HepG2 (cell line): ENCODE measurements around the gene B4GALT1. TPM values are rescaled to one million over a fixed set of nuclear protein-coding genes. Genes with fewer than 3 reads are reported as not detected.

Experiments used
- HCFC1 ChIP-seq: fragments of 150-350 bp; IDR thresholded peaks from 2 replicates; pipeline ENCODE4 v1.6.1; 2014; ENCODE audit warnings: low read depth, low read length
- KDM5A ChIP-seq: fragments of 200-600 bp; sonication (generic); IDR thresholded peaks from 2 replicates; pipeline ENCODE4 v1.7.0; 2018; ENCODE audit warnings: antibody characterized with exemption, mild to moderate bottlenecking, low read length, borderline replicate concordance
- MIER3 ChIP-seq: IDR thresholded peaks from 2 replicates; pipeline ENCODE4 v1.6.1; 2016; ENCODE audit warnings: missing compliant biosample characterization, borderline replicate concordance
- NCOA2 ChIP-seq: sonication (generic); formaldehyde crosslinking; IDR thresholded peaks from 2 replicates; pipeline ENCODE4 v1.8.0; 2022; ENCODE audit warnings: inconsistent platforms
- NFYC ChIP-seq: IDR thresholded peaks from 2 replicates; pipeline ENCODE4 v1.6.1; 2016; ENCODE audit warnings: missing genetic modification reagents, missing compliant biosample characterization
- SALL1 ChIP-seq: sonication (generic); formaldehyde crosslinking; IDR thresholded peaks from 2 replicates; pipeline ENCODE4 v1.8.0; 2022; ENCODE audit warnings: mild to moderate bottlenecking, missing genetic modification reagents
- SMC3 ChIP-seq: IDR thresholded peaks from 2 replicates; pipeline ENCODE4 v1.6.1; 2011; ENCODE audit warnings: low read length, improper control_type of control experiment
- TFDP2 ChIP-seq: sonication (generic); formaldehyde crosslinking; IDR thresholded peaks from 2 replicates; pipeline ENCODE4 v1.4.0; 2020; ENCODE audit warnings: missing genetic modification reagents
- ZBTB4 ChIP-seq: sonication (generic); formaldehyde crosslinking; IDR thresholded peaks from 2 replicates; pipeline ENCODE4 v1.4.0; 2020; ENCODE audit warnings: missing genetic modification reagents, mild to moderate bottlenecking, borderline replicate concordance
- ZNF142 ChIP-seq: sonication (generic); formaldehyde crosslinking; IDR thresholded peaks from 2 replicates; pipeline ENCODE4 v1.4.0; 2020; ENCODE audit warnings: missing genetic modification reagents
- ZNF510 ChIP-seq: sonication (generic); formaldehyde crosslinking; IDR thresholded peaks from 2 replicates; pipeline ENCODE4 v1.4.0; 2020; ENCODE audit warnings: low read depth, mild to moderate bottlenecking, missing genetic modification reagents
- ZNF75D ChIP-seq: sonication (generic); formaldehyde crosslinking; IDR thresholded peaks from 2 replicates; pipeline ENCODE4 v1.8.1; 2023; ENCODE audit warnings: missing genetic modification reagents, mild to moderate bottlenecking, borderline replicate concordance
- ZSCAN31 ChIP-seq: sonication (generic); formaldehyde crosslinking; IDR thresholded peaks from 2 replicates; pipeline ENCODE4 v1.5.0; 2020; ENCODE audit warnings: low read depth, mild to moderate bottlenecking, missing genetic modification reagents
- ZZZ3 ChIP-seq: sonication (generic); formaldehyde crosslinking; IDR thresholded peaks from 2 replicates; pipeline ENCODE4 v1.4.0; 2020; ENCODE audit warnings: missing genetic modification reagents, mild to moderate bottlenecking, borderline replicate concordance
- polyA plus RNA-seq, 8 experiments: library from polyadenylated mRNA; depleted of rRNA in 3 of 8; stranded (reverse) in 7 of 8; unstranded in 1 of 8; fragments of >200 nt; fragmentation: Illumina TruSeq in 4 of 8; extraction: Trizol in 4 of 8; gene quantifications; 2 replicates each; pipeline versions ENCODE4 v1.2.1 to v1.2.3, GENCODE V29; 2011 to 2016; ENCODE audit warnings: low read depth in 4 of 8, missing spikeins in 1 of 8, mixed read lengths in 1 of 8; ENCODE audit not compliant: insufficient read depth in 1 of 8
- total RNA-seq, 5 experiments: library from RNA; depleted of rRNA; stranded (reverse); fragments of >200 nt; fragmentation: Illumina TruSeq; extraction: Trizol; gene quantifications; 2 replicates each; pipeline ENCODE4 v1.2.3, GENCODE V29; 2016; ENCODE audit warnings: low read depth in 1 of 5
- TF ChIP-seq, protein P1 (sequence below): sonication (generic); formaldehyde crosslinking; IDR thresholded peaks from 2 replicates; pipeline ENCODE4 v1.4.0; 2020; ENCODE audit warnings: mild to moderate bottlenecking, missing genetic modification reagents
- TF ChIP-seq, protein P2 (sequence below): sonication (generic); formaldehyde crosslinking; IDR thresholded peaks from 2 replicates; pipeline ENCODE4 v1.8.0; 2022; ENCODE audit warnings: missing genetic modification reagents, mild to moderate bottlenecking, inconsistent platforms, borderline replicate concordance

Gene B4GALT1
- total and polyA plus RNA-seq, 2 of the 13 experiments (the other 11 are each of a cell fraction or from before 2014, with no cell fraction given), result 15.7 to 33.5 TPM

DNA sequence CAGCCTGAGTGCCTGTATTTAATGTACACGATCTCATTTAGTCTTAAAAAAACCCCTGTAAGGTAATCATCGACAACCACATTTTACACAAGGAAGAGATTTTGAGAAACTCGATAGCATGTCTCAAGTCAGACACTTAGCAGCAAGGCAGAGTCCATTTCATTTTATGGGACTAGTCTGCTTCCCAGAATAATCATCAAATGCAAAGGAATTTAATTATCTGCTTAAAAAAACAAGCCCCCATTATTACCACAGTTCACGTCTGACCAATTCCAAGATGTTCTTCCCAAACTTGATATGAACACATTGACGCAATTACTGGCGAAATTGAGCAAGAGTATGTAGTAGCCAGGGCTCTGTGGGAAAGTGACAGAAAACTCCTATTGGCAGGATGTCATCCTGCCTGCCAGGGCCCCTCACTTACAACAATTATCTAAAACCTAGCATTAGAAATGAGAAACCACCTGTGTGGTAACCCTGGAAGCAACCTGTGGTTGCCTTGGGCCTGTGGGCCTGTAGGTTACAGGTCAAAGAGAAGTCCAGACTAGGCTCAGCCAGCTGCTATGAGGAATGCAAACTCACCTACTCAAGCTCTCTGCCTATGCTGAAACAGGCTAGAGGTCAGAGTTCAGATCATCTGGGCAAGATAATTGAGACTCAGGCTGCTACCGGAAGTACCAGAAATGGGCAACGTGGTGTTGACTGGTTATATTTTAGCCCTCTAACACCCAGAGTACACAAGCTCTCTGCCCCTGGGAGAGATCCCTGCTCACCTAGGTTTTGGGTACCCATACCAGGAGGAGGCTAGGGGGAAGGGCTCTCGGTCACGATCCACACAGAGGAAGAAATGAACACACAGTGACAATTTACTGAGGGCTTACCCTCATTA, 1.6 kb downstream of the B4GALT1 start (continued):
- TF ChIP-seq ZNF142 (CRISPR knock-in tag) (no peak), ZSCAN31 (CRISPR knock-in tag) (0 out of 2 replicates have a peak, but pooled peaks have one; percentile 19), ZBTB4 (CRISPR knock-in tag) (no peak), KDM5A (no peak; the same call in 1 of the 2 replicates), MIER3 (CRISPR knock-in tag) (peak; percentile 61; the same call in 1 of the 2 replicates), HCFC1 (no peak), ZZZ3 (CRISPR knock-in tag) (no peak), TFDP2 (no peak), NFYC (CRISPR knock-in tag) (no peak), SALL1 (peak; percentile 87), NCOA2 (peak; percentile 7; the same call in 1 of the 2 replicates), SMC3 (peak; percentile 38; the same call in 1 of the 2 replicates), ZNF75D (CRISPR knock-in tag) (no peak), ZNF510 (CRISPR knock-in tag) (no peak)
- TF ChIP-seq, protein P1, sequence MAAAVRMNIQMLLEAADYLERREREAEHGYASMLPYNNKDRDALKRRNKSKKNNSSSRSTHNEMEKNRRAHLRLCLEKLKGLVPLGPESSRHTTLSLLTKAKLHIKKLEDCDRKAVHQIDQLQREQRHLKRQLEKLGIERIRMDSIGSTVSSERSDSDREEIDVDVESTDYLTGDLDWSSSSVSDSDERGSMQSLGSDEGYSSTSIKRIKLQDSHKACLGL (CRISPR knock-in tag), result no peak
- TF ChIP-seq, protein P2, sequence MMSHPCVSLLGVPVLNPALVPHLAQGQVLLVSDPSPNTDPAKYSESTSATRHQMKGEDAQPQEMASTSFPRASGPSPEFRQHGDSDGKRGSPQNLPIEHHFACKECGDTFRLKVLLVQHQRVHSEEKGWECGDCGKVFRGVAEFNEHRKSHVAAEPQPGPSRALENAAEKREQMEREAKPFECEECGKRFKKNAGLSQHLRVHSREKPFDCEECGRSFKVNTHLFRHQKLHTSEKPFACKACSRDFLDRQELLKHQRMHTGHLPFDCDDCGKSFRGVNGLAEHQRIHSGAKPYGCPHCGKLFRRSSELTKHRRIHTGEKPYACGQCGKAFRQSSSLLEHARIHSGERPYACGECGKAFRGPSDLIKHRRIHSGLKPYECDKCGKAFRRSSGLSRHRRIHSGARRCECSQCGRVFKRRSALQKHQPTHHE (CRISPR knock-in tag), result 0 out of 2 replicates have a peak, but pooled peaks have one; percentile 35
